ENCODE results near the gene TBL1XR1.

TBL1XR1 gene

DNA sequence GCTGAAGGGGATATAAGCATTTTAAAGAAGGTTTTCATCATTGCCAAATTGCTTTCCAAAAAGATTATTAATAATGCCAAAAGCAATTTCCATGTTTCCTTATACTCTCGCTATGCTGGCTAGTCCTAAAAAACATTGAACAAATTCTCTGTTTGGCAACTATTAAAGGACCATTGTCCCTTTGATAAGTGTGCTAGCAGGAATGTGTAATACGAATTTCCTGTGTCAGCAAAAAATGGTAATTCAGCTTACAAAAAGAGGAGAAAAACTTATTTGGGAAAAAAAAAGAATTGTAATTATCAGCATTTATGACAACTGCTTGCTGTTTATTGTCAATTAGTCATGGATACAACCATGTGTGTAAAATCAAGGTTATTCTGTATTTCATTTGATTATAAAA, 138.6 kb downstream of the TBL1XR1 start:
- DNase-seq = no peak

DNA sequence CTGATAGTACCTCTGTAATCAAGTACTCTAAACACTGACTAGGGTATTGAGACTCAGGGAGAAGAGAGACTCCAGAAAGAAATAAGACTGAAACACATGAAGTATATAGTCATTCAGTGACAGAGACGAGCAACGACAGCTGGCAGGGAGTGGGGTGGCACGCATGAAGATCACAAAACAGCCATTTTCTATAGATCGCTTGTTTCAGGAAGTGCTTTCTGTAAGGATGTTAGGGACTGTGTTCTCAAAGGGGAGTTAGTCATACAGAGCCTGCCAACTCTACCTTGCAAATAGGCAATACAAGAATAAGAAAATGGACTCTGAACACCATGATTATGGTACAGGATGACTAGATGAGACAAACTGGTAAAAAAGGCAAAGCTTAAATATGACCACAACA, 139.5 kb downstream of the TBL1XR1 start:
- DNase-seq = no peak

DNA sequence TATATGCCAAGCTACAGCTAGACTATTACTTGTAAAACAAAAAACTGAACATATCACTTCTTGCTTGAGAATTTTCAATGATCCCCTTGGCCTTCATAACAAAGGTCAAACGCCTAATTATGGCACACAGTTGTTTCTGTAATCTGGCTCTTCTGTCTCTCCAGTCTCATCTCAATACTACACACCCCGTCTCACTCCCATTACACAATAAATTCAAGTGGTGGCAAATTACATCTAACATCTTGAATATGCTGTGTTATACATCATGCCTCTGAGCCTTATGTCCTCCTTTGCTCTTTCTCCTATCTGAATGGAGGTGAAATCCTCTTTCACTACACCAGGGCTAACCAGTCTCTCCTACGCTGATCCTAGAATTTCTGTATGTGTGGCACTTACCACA, 140.4 kb downstream of the TBL1XR1 start:
- no peak for DNase-seq

DNA sequence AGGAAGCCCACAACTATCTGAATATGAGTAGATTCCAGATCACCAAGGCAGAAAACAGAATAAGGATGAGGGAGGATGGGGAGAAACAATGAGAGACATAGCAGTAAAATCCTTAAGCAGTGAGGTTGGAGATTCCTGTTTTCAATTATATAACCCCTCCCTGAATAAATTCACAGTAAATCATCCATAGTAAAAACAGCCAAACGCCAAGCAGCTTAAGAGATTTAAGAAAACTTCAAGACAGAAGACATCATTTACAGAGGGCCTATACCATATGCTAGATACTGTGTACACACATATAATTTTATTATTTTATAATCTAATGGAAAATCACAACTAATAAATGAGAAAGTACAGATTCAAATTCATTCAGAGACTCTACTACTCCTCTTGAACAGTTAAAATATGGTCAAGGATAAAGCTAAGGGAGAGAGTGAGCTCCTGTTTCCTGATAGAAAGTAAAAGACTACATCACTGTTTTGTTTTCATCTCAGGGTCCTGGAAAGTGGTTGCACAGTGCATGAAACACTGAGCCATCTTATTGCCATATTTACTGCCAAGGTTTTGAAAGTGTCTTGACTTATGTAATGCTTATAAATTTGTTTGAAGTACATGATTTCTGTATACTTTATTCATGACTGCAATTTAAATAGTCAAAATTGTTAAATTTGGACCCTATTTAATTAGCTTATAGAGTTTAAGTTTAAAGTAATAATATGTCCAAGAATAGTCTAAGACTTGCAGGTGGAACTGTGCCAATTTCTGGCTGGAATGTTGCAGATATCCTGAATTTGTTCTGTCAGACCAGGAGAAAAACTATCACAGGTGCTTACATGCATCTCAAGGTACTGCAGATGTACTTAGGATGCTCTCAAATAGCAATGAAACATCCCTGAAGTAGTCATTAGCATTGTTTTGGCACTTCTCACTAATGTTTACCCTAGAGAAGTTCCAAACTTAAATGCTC, 141.4 kb downstream of the TBL1XR1 start:
- peak; percentile 75 for DNase-seq

DNA sequence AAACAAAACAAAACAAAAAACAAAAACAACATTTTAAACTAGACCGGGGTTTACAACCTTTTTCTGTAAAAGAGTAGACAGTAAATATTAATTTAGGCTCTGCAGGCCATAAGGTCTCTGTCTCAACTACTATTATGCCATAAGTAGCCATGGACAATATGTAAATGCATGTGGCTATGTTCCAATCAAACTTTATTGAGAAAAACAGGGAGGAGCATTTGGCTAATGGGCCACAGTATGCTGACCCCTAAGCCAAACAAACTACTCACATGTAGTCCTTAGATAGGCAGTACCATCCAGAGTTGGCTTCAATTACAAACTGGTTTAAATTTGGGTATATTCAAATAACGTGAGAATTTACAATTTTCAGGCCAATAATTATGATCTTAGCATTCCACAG, 144.2 kb downstream of the TBL1XR1 start:
- DNase-seq = no peak

DNA sequence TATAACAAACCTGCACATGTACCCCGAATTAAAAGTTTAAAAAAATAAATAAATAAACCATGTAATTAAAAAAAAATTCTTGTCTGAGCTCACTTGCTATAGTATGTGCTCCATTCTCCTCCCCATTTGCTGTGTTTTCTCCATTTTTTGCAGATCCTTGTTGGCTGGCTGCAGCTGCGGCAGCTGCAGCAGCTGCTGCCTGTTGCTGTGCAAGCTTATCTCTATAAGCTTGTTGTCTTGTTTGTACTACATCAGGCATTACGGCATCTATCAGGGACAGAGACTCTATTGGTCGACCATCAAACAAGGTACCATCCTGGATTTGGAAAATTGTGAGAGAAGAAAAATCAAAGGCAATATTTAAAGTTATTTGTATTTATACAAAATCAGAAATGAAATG, 145.9 kb downstream of the TBL1XR1 start:
- no peak for DNase-seq

DNA sequence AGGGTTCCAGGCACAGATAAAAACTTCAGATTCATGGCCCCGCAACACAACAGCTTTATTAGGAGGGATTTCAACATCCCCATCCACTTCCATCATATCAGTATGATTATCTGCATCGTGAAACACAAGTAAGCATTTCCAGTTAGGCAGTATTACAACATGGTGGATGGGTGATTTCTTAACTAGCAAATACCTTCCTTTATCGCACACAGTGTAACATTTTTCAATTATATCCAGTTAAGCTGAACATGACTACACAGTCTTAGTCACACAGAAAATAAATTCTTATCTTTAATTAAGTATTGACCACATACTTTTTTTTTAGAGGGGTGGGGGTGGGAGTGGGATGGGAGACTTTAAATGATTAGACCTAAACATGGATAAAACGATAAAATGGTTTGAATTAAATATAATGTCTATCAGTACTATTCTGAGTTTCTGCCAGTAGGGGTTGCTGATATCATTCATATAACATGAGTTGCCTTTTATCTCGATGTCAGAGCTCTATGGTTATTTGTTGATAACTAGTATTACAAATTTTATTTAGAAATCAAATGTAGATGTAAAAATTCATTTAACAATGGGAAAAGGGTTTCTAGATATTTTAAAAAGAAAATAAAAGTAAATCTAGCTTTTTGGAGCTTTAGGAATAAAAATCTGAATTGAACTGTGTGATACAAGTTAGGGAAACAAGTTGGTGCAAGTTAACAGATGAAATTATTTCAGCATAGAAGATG, 146.6 kb downstream of the TBL1XR1 start:
- peak; percentile 53 for DNase-seq

DNA sequence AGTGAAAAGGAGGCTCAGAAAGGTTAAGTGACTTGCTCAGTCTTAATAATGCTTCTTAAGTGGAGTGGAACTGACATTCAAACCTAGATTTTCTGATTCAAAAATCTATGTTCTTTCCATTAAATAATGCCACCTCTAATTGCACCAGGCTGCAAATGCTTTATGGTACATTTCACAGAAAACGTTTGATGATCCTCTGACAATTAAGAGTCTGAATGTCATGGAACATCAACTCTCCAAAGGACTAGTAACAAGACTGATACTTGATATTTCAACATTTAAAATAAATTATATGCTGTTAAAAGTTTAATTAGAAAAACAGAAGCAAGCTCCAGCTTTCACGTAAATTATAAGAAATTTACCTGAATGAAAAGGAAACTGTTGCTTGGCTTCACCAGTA, 151.5 kb downstream of the TBL1XR1 start:
- DNase-seq = no peak

DNA sequence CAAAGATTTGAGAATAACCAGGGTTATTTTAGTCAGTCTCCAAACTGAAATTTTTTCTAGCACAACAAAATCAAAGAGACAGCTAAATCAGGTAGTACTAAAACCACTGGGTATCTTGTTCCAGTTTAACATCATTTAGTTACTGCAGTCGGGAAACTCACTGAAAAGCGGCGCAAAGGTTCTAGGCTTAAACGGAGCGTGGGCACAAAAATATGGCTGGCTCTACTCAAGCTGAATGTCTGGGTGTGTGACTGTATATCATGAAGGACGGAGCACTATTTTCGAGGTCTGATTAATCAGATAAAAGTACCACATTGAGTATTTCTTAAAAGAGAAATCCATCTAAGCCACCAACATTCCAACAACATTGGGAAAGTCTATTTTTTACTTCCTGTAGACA, 152.1 kb downstream of the TBL1XR1 start:
- DNase-seq = no peak

DNA sequence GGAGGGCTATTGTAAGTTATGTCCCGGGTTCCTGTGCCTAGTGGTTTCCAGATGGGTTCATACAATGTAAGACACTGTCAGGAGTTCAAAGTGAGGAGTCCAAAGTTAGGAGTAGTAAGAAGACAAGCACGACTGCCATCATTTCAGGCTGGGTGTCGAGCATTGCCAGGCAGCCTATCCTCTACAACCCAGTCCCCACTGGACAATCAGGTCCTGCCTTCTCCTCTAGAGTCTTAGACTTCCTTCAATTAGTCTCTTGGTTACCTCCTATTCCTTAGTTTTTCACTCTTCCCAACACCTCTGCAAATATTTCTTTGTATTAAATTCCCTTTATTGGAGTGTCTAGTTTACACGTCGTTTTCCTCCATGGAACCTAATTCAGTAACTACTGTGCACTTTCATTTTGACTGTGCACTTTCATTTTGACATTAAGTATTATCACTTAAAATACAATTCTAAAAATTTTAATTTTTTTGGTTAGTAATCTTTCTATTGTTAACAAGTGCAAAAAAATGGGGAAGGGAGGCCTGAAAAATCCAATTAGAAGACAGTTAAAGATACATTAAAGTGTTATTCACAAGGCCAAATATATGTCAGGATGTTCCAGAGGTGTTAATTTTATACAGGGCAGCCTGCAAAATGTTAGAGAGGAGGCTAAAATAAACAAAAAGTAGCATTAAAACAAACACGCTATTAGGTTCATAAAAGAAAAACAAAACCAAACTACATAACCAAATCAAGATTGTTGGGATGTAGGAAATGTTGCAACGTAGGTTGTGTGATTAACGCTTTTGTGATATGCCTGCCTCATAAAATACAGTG, 155.3 kb downstream of the TBL1XR1 start:
- no peak for DNase-seq

DNA sequence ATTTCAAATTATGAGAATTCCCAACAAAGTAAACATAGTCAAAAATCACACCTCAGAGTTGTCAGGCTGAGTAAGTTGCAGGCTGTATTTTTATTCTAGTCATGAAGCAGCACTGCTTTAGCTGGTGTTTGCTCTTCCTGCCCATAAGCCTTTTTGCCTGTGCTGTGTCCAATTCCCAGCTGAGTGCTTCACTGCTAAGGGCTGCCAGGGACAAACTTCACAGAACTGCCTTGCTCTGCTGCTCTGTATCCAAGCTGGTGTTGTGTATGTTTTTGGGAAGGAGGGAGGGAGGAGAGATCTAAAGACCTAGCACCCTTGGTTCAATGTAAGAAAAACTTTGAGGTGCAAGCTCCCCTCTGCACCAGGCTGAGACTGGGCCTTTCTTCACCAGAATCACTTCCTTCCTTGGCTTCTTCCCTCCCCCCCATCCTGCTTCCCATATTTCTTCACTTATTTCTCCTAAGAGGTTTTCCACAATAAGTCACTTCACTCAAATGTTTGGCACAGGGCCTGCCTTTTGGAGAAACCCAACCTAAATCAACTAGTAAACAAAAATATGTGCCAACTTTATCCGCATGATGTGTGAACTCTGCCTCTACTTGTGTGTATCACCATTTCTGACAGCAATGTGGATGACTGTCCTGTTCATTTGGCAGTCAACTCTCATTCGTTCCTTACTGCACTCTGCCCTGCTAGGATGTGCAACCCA, 156.1 kb downstream of the TBL1XR1 start:
- peak; percentile 47 for DNase-seq

DNA sequence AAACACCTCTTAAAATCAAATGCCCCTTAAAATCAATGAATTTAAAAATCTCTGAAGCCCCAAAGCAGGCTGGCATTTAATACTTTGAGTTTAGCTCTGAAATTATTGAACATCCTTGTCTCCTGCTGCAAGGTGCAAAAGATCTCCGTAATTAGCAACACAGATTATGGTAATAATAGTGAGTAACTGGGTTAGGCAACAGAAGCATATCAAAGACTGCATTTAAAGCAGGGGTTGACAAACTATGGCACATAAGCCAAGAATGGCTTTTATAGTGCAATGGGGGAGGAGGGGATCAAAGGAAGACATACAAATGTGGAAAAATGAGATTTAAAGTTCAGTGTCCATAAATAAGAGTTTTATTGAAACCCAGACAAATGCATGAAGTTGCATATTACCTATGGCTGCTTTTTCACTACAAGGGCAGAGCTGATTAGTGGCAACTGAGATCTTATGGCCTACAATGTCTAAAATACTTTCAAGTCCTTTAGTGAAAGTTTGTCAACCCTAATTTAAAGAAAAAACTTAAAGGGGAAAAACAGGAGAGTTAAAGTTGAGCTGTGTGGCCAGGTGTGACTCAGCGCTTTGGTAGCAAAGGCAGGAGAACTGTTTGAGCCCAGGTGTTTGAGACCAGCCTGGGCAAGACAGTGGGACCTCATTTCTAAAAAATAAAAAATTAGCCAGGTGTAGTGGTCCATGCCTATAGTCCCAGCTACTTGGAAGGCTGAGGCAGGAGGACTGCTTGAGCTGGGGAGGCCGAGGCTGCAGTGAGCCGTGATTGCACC, 157.6 kb downstream of the TBL1XR1 start:
- no peak for DNase-seq

DNA sequence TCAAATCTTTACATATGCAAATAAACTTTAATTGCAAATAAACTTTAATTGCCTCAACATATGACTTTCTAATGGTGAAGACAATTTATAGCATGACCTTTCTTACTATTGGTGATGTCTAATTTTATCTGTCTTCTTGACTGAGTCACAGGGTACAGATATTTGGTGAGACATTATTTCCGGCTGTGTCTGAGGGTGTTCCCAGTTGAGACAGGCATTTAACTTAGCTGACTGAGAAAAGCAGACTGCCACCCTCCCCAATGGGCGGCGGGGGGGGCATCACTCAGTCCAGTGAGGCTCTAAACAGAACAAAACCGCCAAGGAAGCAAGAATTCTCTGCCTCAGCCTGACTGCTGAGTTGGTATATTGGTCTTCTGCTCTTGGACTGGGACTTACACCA, 160.0 kb downstream of the TBL1XR1 start:
- peak; percentile 11 for DNase-seq

DNA sequence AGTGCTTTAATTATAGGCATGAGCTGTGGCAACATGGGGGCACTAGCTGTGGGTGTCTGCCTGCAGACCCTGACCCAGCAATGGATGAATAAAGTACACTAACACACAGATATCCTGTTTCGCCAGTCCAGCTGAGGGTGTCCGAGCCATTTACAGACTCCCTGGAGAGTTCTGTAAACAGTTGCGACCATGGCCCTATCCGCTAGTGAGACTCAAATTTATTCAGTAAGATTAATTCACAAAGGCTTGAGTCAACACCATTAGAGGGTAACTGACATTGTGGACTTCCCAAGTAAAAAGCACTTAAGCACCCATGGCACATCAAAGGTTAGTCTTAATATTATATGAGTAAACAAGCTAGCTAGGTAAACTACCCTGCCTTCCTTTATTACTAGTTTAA, 161.6 kb downstream of the TBL1XR1 start:
- DNase-seq = no peak

DNA sequence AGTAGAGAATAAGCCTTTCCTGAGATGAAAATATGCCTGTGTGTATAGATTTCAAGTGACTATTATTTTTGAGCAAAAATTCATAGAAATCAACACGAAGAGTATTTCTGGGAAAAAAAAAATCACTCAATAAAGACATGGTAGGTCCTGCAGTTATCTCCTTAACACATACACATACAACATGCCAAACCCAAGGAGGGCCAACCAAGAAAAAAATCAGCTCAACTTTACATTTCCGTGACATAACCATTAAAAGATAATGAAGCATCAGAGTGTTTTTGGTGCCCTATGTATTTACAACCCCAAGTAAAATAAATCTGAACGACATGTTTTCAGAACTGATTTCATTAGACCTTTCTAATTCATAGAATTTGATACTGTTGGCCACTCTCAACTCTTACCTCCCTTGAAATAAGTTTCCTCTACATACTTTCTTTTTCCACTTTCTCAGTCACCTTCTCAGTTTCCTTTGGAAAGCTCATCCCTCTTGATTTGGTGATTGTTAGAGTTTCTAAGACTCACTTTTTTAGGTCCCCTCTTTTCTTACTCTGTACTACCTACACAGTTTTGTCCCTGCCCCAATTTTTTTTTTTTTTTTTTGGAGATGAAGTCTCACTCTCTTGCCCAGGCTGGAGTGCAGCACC, 162.3 kb downstream of the TBL1XR1 start:
- no peak for DNase-seq

DNA sequence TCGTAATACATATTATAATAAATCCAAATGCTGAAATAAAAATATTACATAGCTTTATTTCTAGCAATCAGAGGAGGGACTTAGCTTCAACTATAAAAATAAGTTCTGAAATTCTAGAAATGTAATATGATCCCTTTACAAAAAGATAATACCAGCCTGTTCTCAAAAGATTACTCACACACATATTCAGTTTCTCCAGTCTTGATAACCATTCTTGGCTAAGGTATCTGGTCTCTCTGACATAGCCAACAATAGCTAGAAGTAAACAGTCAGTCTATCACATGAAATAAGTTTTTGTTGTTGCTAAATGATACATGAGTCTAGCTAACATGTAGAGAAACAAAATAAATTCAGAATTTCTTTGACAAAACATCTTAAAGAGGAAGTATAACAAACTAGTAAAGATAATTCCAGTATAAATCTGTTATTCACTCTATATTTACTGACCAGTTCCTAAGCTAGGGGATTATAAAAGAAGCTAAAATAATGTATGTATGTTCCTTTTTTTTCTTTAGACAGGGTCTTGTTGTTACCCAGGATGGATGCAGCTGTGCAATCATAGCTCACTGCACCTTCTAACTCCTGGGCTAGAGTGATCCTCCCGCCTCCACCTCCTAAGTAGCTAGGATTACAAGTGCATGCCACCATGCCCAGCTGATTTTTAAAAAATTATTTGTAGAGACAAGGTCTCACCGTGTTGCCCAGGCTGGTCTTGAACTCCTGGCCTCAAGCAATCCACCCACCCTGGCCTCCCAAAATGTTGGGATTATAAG, 170.6 kb downstream of the TBL1XR1 start:
- no peak for DNase-seq

DNA sequence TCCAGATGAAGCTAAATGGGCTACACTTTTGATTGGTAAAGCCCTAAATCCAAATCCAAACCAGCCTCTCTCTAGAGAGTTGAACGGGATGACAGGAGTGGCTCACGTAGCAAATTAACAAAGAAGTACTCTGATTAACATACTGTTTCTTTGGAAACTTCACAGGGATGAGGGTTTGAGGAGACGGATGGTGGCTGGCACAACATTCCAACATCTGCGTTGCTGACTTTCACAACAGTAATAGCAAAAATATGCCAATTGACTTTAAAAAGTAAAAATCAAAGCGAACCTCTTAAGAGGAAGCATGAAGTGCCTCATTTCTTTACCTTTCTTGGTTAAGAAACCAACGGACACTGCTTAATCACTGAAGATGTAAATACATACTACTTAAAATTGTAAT, 181.4 kb downstream of the TBL1XR1 start:
- peak; percentile 18 for DNase-seq

DNA sequence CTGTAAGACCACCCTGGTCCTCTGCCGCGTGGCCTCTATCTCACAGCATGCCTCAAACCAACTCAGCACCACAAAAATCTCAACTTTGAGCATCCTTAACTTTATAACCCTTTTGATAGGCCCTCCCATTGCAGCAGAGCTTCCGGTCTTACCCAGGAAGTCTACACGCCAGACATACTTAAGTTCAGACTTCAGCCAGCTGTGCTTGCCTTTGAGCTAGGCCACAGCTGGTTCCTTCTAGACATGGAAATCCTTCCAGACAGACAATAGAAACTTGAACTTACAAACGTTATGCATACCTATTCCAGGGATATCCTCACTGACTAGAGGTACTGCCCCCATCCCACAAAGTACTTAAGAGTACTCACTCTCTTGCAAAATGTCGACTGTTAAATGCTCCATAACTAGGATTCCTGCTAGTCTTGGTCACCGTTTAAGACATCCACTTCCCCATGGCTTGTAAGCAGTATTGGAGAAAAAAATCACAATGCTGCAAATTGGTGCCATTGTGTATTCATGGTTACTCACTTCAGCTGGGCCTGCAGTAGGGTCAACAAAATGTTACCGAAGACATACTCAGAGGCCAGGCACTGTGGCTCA, 183.5 kb downstream of the TBL1XR1 start:
- DNase-seq = peak; percentile 5

DNA sequence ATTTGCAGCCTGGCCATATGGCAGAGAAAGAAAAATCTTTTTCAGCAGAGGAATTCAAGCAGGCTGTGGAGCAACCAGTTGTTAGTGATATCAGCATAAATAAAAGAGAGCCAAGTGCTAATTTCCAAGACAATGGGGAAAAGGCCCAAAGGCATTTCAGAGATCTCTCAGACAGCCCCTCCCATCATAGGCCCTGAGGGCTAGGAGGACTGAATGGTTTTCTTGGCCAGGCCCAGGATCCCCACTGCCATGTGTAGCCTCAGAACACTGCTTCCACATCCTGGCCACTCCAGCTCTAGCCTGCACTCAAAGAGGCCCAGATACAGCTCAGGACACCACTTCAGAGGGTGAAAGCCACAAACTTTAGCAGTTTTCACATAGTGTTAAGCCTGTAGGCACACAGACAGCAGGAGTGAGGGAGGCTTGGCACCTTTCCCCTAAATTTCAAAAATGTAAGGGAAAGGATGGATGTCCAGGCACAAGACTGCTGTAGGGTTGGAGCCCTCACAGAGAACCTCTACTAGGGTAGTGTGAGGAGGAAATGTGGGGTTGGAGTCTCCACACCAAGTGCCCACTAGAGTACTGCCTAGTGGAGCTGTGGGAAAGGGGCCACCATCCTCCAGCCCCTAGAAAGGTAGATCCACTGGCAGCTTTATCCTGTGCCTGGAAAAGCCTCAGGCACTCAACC, 191.4 kb downstream of the TBL1XR1 start:
- DNase-seq = no peak

Measured in fibroblast of skin of abdomen (primary cell).